ENCODE results near the gene L3MBTL4. TPM values are rescaled to one million over a fixed set of nuclear protein-coding genes. Genes with fewer than 3 reads are reported as not detected.

L3MBTL4 gene
- total RNA-seq, 1 experiment from 2014 or later = not detected

DNA sequence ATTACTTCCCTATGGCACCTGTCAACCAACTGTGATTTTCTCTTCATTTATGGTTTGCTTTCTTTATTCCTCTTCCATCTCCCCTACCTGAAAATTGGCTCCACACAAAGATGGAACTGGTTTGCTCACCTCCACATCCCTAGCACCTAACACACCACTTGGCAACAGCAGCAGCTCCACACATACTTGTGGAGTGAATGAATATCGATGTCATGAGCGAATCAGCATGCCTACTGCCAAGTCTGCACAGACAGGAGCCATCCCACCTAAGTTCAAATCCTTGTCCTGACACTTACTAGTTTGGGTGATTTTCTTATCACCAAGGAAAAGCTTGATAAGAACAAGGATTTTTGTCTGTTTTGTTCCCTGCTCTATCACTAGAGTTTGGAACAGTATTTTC is 328.0 kb downstream of the L3MBTL4 start:
- no peaks in the 10 kb centered on the region for H3K36me3 ChIP-seq (ENCODE audit: control insufficient read depth in 1 of 2, insufficient read depth in 2 of 2, low read length in 2 of 2)
- TF ChIP-seq SIN3A (IDR thresholded peaks at IDR 0.05; ENCODE audit: low read depth) (no peak), EGR1 (IDR thresholded peaks at IDR 0.05; ENCODE audit: low read depth) (no peak), CBX3 (IDR thresholded peaks at IDR 0.05; ENCODE audit: low read depth) (no peak), ELF1 (IDR thresholded peaks at IDR 0.05; ENCODE audit: borderline replicate concordance, low read depth) (no peak), EZH2 (IDR thresholded peaks at IDR 0.05) (no peak), FOSL1 (IDR thresholded peaks at IDR 0.05; ENCODE audit: low read depth) (no peak), RAD21 (IDR thresholded peaks at IDR 0.05; ENCODE audit: low read depth) (no peak), EZH2phosphoT487 (IDR thresholded peaks at IDR 0.05; ENCODE audit: borderline replicate concordance) (no peak), SP1 (IDR thresholded peaks at IDR 0.05; ENCODE audit: low read depth) (no peak), CEBPB (IDR thresholded peaks at IDR 0.05; ENCODE audit: low read depth) (no peak), POLR2AphosphoS5 (IDR thresholded peaks at IDR 0.05; ENCODE audit: low read depth, low read length) (no peak)
- TF ChIP-seq, protein P1, sequence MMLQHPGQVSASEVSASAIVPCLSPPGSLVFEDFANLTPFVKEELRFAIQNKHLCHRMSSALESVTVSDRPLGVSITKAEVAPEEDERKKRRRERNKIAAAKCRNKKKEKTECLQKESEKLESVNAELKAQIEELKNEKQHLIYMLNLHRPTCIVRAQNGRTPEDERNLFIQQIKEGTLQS (IDR thresholded peaks at IDR 0.05) = no peak
- TF ChIP-seq, protein P2, sequence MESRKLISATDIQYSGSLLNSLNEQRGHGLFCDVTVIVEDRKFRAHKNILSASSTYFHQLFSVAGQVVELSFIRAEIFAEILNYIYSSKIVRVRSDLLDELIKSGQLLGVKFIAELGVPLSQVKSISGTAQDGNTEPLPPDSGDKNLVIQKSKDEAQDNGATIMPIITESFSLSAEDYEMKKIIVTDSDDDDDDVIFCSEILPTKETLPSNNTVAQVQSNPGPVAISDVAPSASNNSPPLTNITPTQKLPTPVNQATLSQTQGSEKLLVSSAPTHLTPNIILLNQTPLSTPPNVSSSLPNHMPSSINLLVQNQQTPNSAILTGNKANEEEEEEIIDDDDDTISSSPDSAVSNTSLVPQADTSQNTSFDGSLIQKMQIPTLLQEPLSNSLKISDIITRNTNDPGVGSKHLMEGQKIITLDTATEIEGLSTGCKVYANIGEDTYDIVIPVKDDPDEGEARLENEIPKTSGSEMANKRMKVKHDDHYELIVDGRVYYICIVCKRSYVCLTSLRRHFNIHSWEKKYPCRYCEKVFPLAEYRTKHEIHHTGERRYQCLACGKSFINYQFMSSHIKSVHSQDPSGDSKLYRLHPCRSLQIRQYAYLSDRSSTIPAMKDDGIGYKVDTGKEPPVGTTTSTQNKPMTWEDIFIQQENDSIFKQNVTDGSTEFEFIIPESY (IDR thresholded peaks at IDR 0.05; ENCODE audit: extremely low read depth, insufficient replicate concordance, low read length) = no peak
- TF ChIP-seq, protein P3, sequence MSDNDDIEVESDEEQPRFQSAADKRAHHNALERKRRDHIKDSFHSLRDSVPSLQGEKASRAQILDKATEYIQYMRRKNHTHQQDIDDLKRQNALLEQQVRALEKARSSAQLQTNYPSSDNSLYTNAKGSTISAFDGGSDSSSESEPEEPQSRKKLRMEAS (IDR thresholded peaks at IDR 0.05) = no peak
- TF ChIP-seq, protein P4, sequence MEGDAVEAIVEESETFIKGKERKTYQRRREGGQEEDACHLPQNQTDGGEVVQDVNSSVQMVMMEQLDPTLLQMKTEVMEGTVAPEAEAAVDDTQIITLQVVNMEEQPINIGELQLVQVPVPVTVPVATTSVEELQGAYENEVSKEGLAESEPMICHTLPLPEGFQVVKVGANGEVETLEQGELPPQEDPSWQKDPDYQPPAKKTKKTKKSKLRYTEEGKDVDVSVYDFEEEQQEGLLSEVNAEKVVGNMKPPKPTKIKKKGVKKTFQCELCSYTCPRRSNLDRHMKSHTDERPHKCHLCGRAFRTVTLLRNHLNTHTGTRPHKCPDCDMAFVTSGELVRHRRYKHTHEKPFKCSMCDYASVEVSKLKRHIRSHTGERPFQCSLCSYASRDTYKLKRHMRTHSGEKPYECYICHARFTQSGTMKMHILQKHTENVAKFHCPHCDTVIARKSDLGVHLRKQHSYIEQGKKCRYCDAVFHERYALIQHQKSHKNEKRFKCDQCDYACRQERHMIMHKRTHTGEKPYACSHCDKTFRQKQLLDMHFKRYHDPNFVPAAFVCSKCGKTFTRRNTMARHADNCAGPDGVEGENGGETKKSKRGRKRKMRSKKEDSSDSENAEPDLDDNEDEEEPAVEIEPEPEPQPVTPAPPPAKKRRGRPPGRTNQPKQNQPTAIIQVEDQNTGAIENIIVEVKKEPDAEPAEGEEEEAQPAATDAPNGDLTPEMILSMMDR (IDR thresholded peaks at IDR 0.05 in 2 of 3, conservative IDR thresholded peaks at IDR 0.05 in 1 of 3; ENCODE audit: borderline replicate concordance in 1 of 3, insufficient read depth in 1 of 3, low read depth in 2 of 3, low read length in 2 of 3) = no peak

More for the DNA sequence above, 328.0 kb downstream of the L3MBTL4 start:
- no peaks in the 10 kb centered on the region for H4K20me1 ChIP-seq (ENCODE audit: insufficient read depth)
- H3K4me1 ChIP-seq (ENCODE audit: control insufficient read depth in 1 of 2, insufficient read depth in 2 of 2, low read length in 2 of 2) = no peaks in the 10 kb centered on the region
- no peaks in the 10 kb centered on the region for H3K79me2 ChIP-seq (ENCODE audit: insufficient read depth, low read length)
- no peak for DNase-seq (ENCODE audit: low read depth, low spot score)
- RAD21 ChIA-PET (ENCODE audit: low non-redundant PET in 1 of 2, low total read pairs in 2 of 2, uncharacterized antibody in 2 of 2, unreplicated experiment in 2 of 2) = no interaction called here
- H2AFZ ChIP-seq (ENCODE audit: low read depth, low read length, poor library complexity, severe bottlenecking) = no peak overlapping the region
- CTCF ChIA-PET = no interaction called here
- no peak for ATAC-seq
- peaks cover 14 to 37% of the 10 kb centered on the region in 2 experiments; a peak in 2 of 4 replicates for H3K9me3 ChIP-seq (ENCODE audit: control insufficient read depth in 1 of 2, insufficient read depth in 1 of 2, low read depth in 1 of 2, low read length in 2 of 2)
- H3K9ac ChIP-seq (ENCODE audit: low read length) = no peak overlapping the region
- no peak overlapping the region for H3K4me3 ChIP-seq (replicated peaks in 1 of 2; ENCODE audit: low read depth in 1 of 2, low read length in 2 of 2)
- no peak overlapping the region for H3K4me2 ChIP-seq (ENCODE audit: low read length)
- H3K27ac ChIP-seq (ENCODE audit: low read depth, low read length) = no peak overlapping the region
- H3K9me2 ChIP-seq (ENCODE audit: insufficient read depth) = no peaks in the 10 kb centered on the region
- H3K27me3 ChIP-seq (ENCODE audit: insufficient read depth, low read length) = no peaks in the 10 kb centered on the region
- POLR2A ChIA-PET = no interaction called here
- intact Hi-C loops (cut with micrococcal nuclease) = no loop called here
- BruUV-seq (replicated peaks) = no TSS peak
